DOHH2 (cell line): ENCODE data around the gene LSS.

Experiments used
- CTCF ChIP-seq: fragments of 200-600 bp; sonication (generic); IDR thresholded peaks from one replicate; pipeline ENCODE4 v1.5.1; 2014; ENCODE audit warnings: antibody characterized with exemption, mild to moderate bottlenecking, low read depth, low read length; ENCODE audit not compliant: poor library complexity, severe bottlenecking
- EZH2phosphoT487 ChIP-seq: fragments of 200-600 bp; sonication (generic); IDR thresholded peaks from 2 replicates; pipeline ENCODE4 v1.6.1; 2017; ENCODE audit warnings: borderline replicate concordance, mild to moderate bottlenecking, antibody characterized with exemption, low read length, moderate library complexity, mixed read lengths

GRCh38 chr21:46269466-46269865 is 40.9 kb upstream of the LSS start:
- TF ChIP-seq CTCF (no peak), EZH2phosphoT487 (no peak)
